H9 (cell line): ENCODE results near the gene PARP2. TPM values are rescaled to one million over a fixed set of nuclear protein-coding genes. Genes with fewer than 3 reads are reported as not detected.
A peak's percentile ranks its signal among the peaks of the same experiment; 100 is the strongest.

Experiments
- DNase-seq: peaks from one replicate; pipeline ENCODE4 v3.0.0-alpha.2; 2017
- H2AFZ ChIP-seq: one replicate; pipeline ENCODE4 v1.6.1; 2013; ENCODE audit warnings: mild to moderate bottlenecking, low read length, control low read depth, moderate library complexity
- H2AK5ac ChIP-seq: 2 replicates; pipeline ENCODE4 v1.6.1; 2013; ENCODE audit warnings: low read length, control low read depth, mixed read lengths; ENCODE audit not compliant: insufficient read length
- H2BK120ac ChIP-seq: one replicate; pipeline ENCODE4 v1.6.1; 2013; ENCODE audit warnings: low read depth, mild to moderate bottlenecking, low read length, control low read depth, inconsistent platforms; ENCODE audit not compliant: poor library complexity, severe bottlenecking
- H2BK12ac ChIP-seq: 2 replicates; pipeline ENCODE4 v1.6.1; 2013; ENCODE audit warnings: low read length, control low read depth, mixed read lengths, low read depth; ENCODE audit not compliant: insufficient read length
- H2BK15ac ChIP-seq: 2 replicates; pipeline ENCODE4 v1.6.1; 2013; ENCODE audit warnings: low read depth, low read length, control low read depth
- H2BK20ac ChIP-seq: one replicate; pipeline ENCODE4 v1.6.1; 2013; ENCODE audit warnings: low read depth, mild to moderate bottlenecking, low read length, control low read depth, inconsistent platforms; ENCODE audit not compliant: poor library complexity, severe bottlenecking
- H2BK5ac ChIP-seq: 2 replicates; pipeline ENCODE4 v1.6.1; 2013; ENCODE audit warnings: low read length, control low read depth, mixed read lengths; ENCODE audit not compliant: insufficient read length
- H3K14ac ChIP-seq: 2 replicates; pipeline ENCODE4 v1.6.1; 2013; ENCODE audit warnings: low read length, control low read depth; ENCODE audit not compliant: insufficient read depth
- H3K18ac ChIP-seq: 2 replicates; pipeline ENCODE4 v1.6.1; 2013; ENCODE audit warnings: low read depth, mild to moderate bottlenecking, mixed read lengths, low read length, control low read depth; ENCODE audit not compliant: insufficient read length
- H3K23ac ChIP-seq: 2 replicates; pipeline ENCODE4 v1.6.1; 2013; ENCODE audit warnings: low read length, control low read depth, mixed read lengths, low read depth; ENCODE audit not compliant: insufficient read length
- H3K23me2 ChIP-seq: 2 replicates; pipeline ENCODE4 v1.6.1; 2013; ENCODE audit warnings: low read depth, mild to moderate bottlenecking, mixed read lengths, low read length, control low read depth; ENCODE audit not compliant: insufficient read length, poor library complexity, severe bottlenecking
- H3K27ac ChIP-seq: 2 replicates; pipeline ENCODE4 v1.5.1; 2013; ENCODE audit warnings: low read length, control low read depth, mixed read lengths, low read depth; ENCODE audit not compliant: insufficient read length
- H3K27me3 ChIP-seq: 2 replicates; pipeline ENCODE4 v1.6.1; 2013; ENCODE audit warnings: low read length, control low read depth, inconsistent platforms; ENCODE audit not compliant: insufficient read depth
- H3K4ac ChIP-seq: 2 replicates; pipeline ENCODE4 v1.6.1; 2013; ENCODE audit warnings: low read depth, mild to moderate bottlenecking, control low read depth, inconsistent platforms, low read length, moderate library complexity
- H3K4me1 ChIP-seq: 2 replicates; pipeline ENCODE4 v1.6.1; 2013; ENCODE audit warnings: low read length, control low read depth, inconsistent platforms; ENCODE audit not compliant: insufficient read depth
- H3K4me2 ChIP-seq: 2 replicates; pipeline ENCODE4 v1.6.1; 2013; ENCODE audit warnings: low read length, control low read depth, mixed read lengths; ENCODE audit not compliant: insufficient read length, insufficient read depth
- H3K56ac ChIP-seq: 2 replicates; pipeline ENCODE4 v1.6.1; 2013; ENCODE audit warnings: low read depth, mild to moderate bottlenecking, mixed read lengths, low read length, control low read depth; ENCODE audit not compliant: insufficient read length
- H3K79me1 ChIP-seq: 2 replicates; pipeline ENCODE4 v1.6.1; 2013; ENCODE audit warnings: low read depth, mild to moderate bottlenecking, moderate library complexity, low read length, control low read depth, inconsistent platforms; ENCODE audit not compliant: insufficient read depth, poor library complexity, severe bottlenecking
- H3K79me2 ChIP-seq: 2 replicates; pipeline ENCODE4 v1.6.1; 2013; ENCODE audit warnings: low read length, control low read depth, inconsistent platforms; ENCODE audit not compliant: insufficient read depth
- H3K9ac ChIP-seq: 2 replicates; pipeline ENCODE4 v1.6.1; 2013; ENCODE audit warnings: low read length, control low read depth, mixed read lengths; ENCODE audit not compliant: insufficient read length; ENCODE audit errors: extremely low read depth
- H3K9me3 ChIP-seq: one replicate; pipeline ENCODE4 v1.6.1; 2013; ENCODE audit warnings: low read depth, low read length, inconsistent platforms; ENCODE audit not compliant: control insufficient read depth
- H3T11ph ChIP-seq: one replicate; pipeline ENCODE4 v1.6.1; 2013; ENCODE audit warnings: mild to moderate bottlenecking, low read length, control low read depth, inconsistent platforms
- H4K20me1 ChIP-seq: one replicate; pipeline ENCODE4 v1.6.1; 2013; ENCODE audit not compliant: control insufficient read depth, insufficient read length, insufficient read depth
- H4K5ac ChIP-seq: 2 replicates; pipeline ENCODE4 v1.6.1; 2013; ENCODE audit warnings: low read depth, mild to moderate bottlenecking, mixed read lengths, low read length, control low read depth; ENCODE audit not compliant: insufficient read length
- H4K8ac ChIP-seq: replicated peaks from 2 replicates; pipeline ENCODE4 v1.6.1; 2013; ENCODE audit warnings: low read length, control low read depth, mixed read lengths, low read depth; ENCODE audit not compliant: insufficient read length
- H4K91ac ChIP-seq: 2 replicates; pipeline ENCODE4 v1.6.1; 2013; ENCODE audit warnings: low read depth, mild to moderate bottlenecking, moderate library complexity, mixed read lengths, low read length, control low read depth; ENCODE audit not compliant: insufficient read length
- H3K27ac Mint-ChIP-seq, 3 experiments: 2 replicates in 2 of 3; 3 replicates in 1 of 3; pipeline ENCODE4 v1.8.0; 2020 to 2021; ENCODE audit warnings: mixed read lengths in 3 of 3, mild to moderate bottlenecking in 1 of 3, moderate library complexity in 1 of 3
- H3K27me3 Mint-ChIP-seq: 2 replicates; pipeline ENCODE4 v1.8.0; 2021; ENCODE audit warnings: low read depth, mild to moderate bottlenecking, moderate library complexity, mixed read lengths
- H3K36me3 Mint-ChIP-seq, 3 experiments: 2 replicates in 2 of 3; 3 replicates in 1 of 3; pipeline ENCODE4 v1.8.0; 2020 to 2021; ENCODE audit warnings: low read depth in 3 of 3, mixed read lengths in 3 of 3; ENCODE audit not compliant: insufficient read depth in 1 of 3
- H3K4me1 Mint-ChIP-seq, 2 experiments: 2 replicates each; pipeline ENCODE4 v1.8.0; 2020; ENCODE audit warnings: mixed read lengths in 2 of 2
- H3K4me3 Mint-ChIP-seq, 2 experiments: 2 replicates in 1 of 2; 3 replicates in 1 of 2; pipeline ENCODE4 v1.8.0; 2020 to 2021; ENCODE audit warnings: mild to moderate bottlenecking in 2 of 2, mixed read lengths in 2 of 2, moderate library complexity in 1 of 2
- H3K9me3 Mint-ChIP-seq, 2 experiments: 2 replicates in 1 of 2; 3 replicates in 1 of 2; pipeline ENCODE4 v1.8.0; 2020; ENCODE audit warnings: mild to moderate bottlenecking in 2 of 2, mixed read lengths in 2 of 2, moderate library complexity in 1 of 2
- WGBS: extraction: QIAGEN DNeasy Blood & Tissue Kit; methylation state at CpG from one replicate; pipeline ENCODE4 v1.1.7; 2013; ENCODE audit warnings: missing lambda C conversion rate, low lambda C conversion rate, mixed read lengths; ENCODE audit not compliant: insufficient read length; ENCODE audit errors: extremely low coverage; 5-methylcytosine and 5-hydroxymethylcytosine counted together
- total RNA-seq: library from RNA; stranded (reverse); gene quantifications from 2 replicates; pipeline ENCODE4 v1.2.1, GENCODE V29; 2021
- TF ChIP-seq, protein P1 (sequence below): fragments of 200-600 bp; sonication (generic); conservative IDR thresholded peaks from 3 replicates; pipeline ENCODE4 v1.8.0; 2021; ENCODE audit warnings: antibody characterized with exemption, mild to moderate bottlenecking

The PARP2 gene
- total RNA-seq, 1 experiment from 2014 or later = 25.4 TPM

DNA sequence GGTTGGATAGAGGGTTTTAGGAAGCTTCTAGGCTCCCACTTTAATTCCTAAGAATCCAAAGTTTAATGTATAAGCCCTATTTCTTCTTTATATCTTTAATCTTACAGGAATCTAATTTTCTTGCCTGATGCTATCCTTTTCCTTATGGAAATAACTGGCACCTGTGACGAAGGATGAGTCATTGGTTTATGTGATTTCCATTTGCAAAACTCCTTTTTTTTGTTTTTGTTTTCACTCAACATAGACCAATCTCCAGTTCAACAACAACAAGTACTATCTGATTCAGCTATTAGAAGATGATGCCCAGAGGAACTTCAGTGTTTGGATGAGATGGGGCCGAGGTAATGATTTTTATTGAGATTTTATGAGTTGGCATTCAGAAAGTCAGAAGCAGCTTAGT lies 6.8 kb downstream of the PARP2 start:
- peak overlapping the region in 1 of 3 experiments; percentile 4; a peak in 1 of 7 replicates for H3K27ac Mint-ChIP-seq
- no peak overlapping the region for H3T11ph ChIP-seq
- no peak overlapping the region for H3K14ac ChIP-seq
- H3K27me3 ChIP-seq = no peaks in the 10 kb centered on the region
- H3K27me3 Mint-ChIP-seq = no peaks in the 10 kb centered on the region
- no peak for DNase-seq
- no peaks in the 10 kb centered on the region for H3K4me1 ChIP-seq
- H4K91ac ChIP-seq = no peak overlapping the region
- H3K4me2 ChIP-seq = no peak overlapping the region
- no peaks in the 10 kb centered on the region for H3K79me1 ChIP-seq
- no peak overlapping the region for H3K18ac ChIP-seq
- H3K4me1 Mint-ChIP-seq = no peaks in the 10 kb centered on the region
- no peaks in the 10 kb centered on the region for H3K9me3 ChIP-seq
- TF ChIP-seq, protein P1, sequence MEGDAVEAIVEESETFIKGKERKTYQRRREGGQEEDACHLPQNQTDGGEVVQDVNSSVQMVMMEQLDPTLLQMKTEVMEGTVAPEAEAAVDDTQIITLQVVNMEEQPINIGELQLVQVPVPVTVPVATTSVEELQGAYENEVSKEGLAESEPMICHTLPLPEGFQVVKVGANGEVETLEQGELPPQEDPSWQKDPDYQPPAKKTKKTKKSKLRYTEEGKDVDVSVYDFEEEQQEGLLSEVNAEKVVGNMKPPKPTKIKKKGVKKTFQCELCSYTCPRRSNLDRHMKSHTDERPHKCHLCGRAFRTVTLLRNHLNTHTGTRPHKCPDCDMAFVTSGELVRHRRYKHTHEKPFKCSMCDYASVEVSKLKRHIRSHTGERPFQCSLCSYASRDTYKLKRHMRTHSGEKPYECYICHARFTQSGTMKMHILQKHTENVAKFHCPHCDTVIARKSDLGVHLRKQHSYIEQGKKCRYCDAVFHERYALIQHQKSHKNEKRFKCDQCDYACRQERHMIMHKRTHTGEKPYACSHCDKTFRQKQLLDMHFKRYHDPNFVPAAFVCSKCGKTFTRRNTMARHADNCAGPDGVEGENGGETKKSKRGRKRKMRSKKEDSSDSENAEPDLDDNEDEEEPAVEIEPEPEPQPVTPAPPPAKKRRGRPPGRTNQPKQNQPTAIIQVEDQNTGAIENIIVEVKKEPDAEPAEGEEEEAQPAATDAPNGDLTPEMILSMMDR = no peak
- H4K20me1 ChIP-seq = no peaks in the 10 kb centered on the region
- WGBS = no CpG with 5 or more reads among the region's 2 CpGs
- no peak overlapping the region for H3K27ac ChIP-seq
- no peak overlapping the region for H3K23ac ChIP-seq
- no peak overlapping the region for H2BK12ac ChIP-seq
- H3K36me3 Mint-ChIP-seq = peaks cover 55 to 88% (median 83%) of the 10 kb centered on the region in 3 experiments
- no peaks in the 10 kb centered on the region for H3K79me2 ChIP-seq
- no peak overlapping the region for H2AK5ac ChIP-seq
- no peak overlapping the region for H4K5ac ChIP-seq
- no peak overlapping the region for H2BK20ac ChIP-seq
- H2AFZ ChIP-seq = no peak overlapping the region
- H3K4ac ChIP-seq = no peak overlapping the region
- H3K4me3 Mint-ChIP-seq = no peak overlapping the region
- H4K8ac ChIP-seq = no peak overlapping the region
- no peak overlapping the region for H3K9ac ChIP-seq
- H2BK15ac ChIP-seq = no peak overlapping the region
- no peak overlapping the region for H3K56ac ChIP-seq
- no peak overlapping the region for H2BK5ac ChIP-seq
- H2BK120ac ChIP-seq = no peak overlapping the region
- no peaks in the 10 kb centered on the region for H3K9me3 Mint-ChIP-seq
- no peaks in the 10 kb centered on the region for H3K23me2 ChIP-seq
